ENCODE results near the gene FAM168B. TPM values are rescaled to one million over a fixed set of nuclear protein-coding genes. Genes with fewer than 3 reads are reported as not detected.

The FAM168B gene
- total RNA-seq, 1 experiment from 2014 or later = 79.6 TPM

DNA sequence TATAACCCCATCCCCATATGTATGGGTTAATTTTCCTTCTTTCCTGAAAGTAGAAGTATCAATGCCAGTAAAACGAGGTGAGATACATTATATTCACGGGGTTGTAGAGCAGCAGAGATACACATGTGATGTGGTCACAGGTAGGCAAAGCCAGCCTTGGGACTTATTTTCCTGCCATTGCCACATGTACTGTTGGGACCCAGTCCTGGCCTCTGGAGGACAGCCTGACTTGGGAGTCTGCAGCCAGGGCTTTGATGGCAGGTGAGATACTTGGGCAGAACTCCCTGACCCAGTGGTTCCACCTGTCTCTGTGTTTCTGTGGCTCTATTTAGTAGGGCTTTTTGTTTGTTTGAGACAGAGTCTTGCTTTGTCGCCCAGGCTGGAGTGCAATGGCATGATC is 29.9 kb upstream of the FAM168B start:
- no TSS peak for BruUV-seq (replicated peaks)

GRCh38 chr2:131122496-131122895 is 29.2 kb upstream of the FAM168B start:
- POLR2A ChIA-PET (ENCODE audit: unreplicated experiment) = no interaction called here
- CTCF ChIA-PET = no interaction called here
- H3K36me3 ChIP-seq (ENCODE audit: low read depth) = peaks cover 12% of the 10 kb centered on the region; the same call in 1 of the 2 replicates

More for the DNA sequence above, 29.9 kb upstream of the FAM168B start:
- Histone ChIP-seq H3K27me3 (ENCODE audit: insufficient read depth, low read depth) (no peaks in the 10 kb centered on the region), H3K4me2 (no peak overlapping the region), H2AFZ (no peak overlapping the region), H3K36me3 (ENCODE audit: low read depth) (peaks cover 19% of the 10 kb centered on the region; the same call in 1 of the 2 replicates), H3K27ac (no peak overlapping the region), H3F3A (ENCODE audit: insufficient read depth, low read depth) (no peaks in the 10 kb centered on the region), H3K9me3 (ENCODE audit: insufficient read depth, low read depth) (no peaks in the 10 kb centered on the region), H3K9me2 (ENCODE audit: insufficient read depth) (no peaks in the 10 kb centered on the region), H3K79me2 (ENCODE audit: low read depth) (peaks cover 47% of the 10 kb centered on the region), H3K4me1 (replicated peaks; ENCODE audit: insufficient read depth) (no peaks in the 10 kb centered on the region), H3K4me3 (no peak overlapping the region), H4K20me1 (ENCODE audit: insufficient read depth) (peaks cover 47% of the 10 kb centered on the region)
- no peak for DNase-seq
- TF ChIP-seq CTCF (conservative IDR thresholded peaks at IDR 0.05) = no peak
- TF ChIP-seq EZH2 (IDR thresholded peaks at IDR 0.05; ENCODE audit: low read depth) = no peak
- intact Hi-C loops (cut with micrococcal nuclease; ENCODE audit: unreplicated experiment) = no loop called here
- POLR2A ChIA-PET (ENCODE audit: unreplicated experiment) = no interaction called here
- CTCF ChIA-PET = no interaction called here

DNA sequence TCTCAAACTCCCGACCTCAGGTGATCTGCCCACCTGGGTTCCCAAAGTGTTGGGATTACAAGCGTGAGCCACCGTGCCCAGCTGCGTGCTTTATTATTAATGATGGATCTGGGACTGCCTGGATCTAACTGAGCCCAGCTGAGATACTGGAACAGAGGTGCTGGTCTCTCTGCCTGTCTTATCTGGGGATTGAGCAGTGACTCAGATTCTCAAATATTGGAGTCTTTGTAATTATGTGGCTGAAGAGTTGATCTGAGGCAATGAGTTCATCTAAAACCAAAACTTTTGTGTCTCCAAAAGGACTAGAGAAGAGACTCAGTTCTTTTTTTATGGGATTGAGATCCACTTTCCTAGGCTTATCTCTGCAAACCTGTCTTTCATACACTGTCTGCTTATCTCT is 28.2 kb upstream of the FAM168B start:
- H3K27me3 ChIP-seq (ENCODE audit: insufficient read depth, low read depth) = no peaks in the 10 kb centered on the region
- no peak for DNase-seq
- intact Hi-C loops (cut with micrococcal nuclease; ENCODE audit: unreplicated experiment) = no loop called here
- CTCF ChIA-PET = no interaction called here
- no peaks in the 10 kb centered on the region for H3K9me3 ChIP-seq (ENCODE audit: insufficient read depth, low read depth)
- no TSS peak for BruUV-seq (replicated peaks)
- POLR2A ChIA-PET (ENCODE audit: unreplicated experiment) = no interaction called here
- H3K4me2 ChIP-seq = no peak overlapping the region
- H3K27ac ChIP-seq = no peak overlapping the region
- no peaks in the 10 kb centered on the region for H3K9me2 ChIP-seq (ENCODE audit: insufficient read depth)
- H3K4me3 ChIP-seq = no peak overlapping the region
- H3K4me1 ChIP-seq (replicated peaks; ENCODE audit: insufficient read depth) = no peaks in the 10 kb centered on the region
- peaks cover 61% of the 10 kb centered on the region for H4K20me1 ChIP-seq (ENCODE audit: insufficient read depth)
- no peak for TF ChIP-seq CTCF (conservative IDR thresholded peaks at IDR 0.05)
- no peak for TF ChIP-seq EZH2 (IDR thresholded peaks at IDR 0.05; ENCODE audit: low read depth)
- H3F3A ChIP-seq (ENCODE audit: insufficient read depth, low read depth) = peaks cover 5% of the 10 kb centered on the region; the same call in 1 of the 2 replicates
- peaks cover 2% of the 10 kb centered on the region; the same call in 1 of the 2 replicates for H3K36me3 ChIP-seq (ENCODE audit: low read depth)
- H2AFZ ChIP-seq = no peak overlapping the region
- peaks cover 64% of the 10 kb centered on the region for H3K79me2 ChIP-seq (ENCODE audit: low read depth)

More at GRCh38 chr2:131122496-131122895, 29.2 kb upstream of the FAM168B start:
- DNase-seq = no peak
- Histone ChIP-seq H3K27me3 (ENCODE audit: insufficient read depth, low read depth) (no peaks in the 10 kb centered on the region), H3K4me3 (no peak overlapping the region), H3K79me2 (ENCODE audit: low read depth) (peaks cover 54% of the 10 kb centered on the region), H3K4me2 (no peak overlapping the region), H3F3A (ENCODE audit: insufficient read depth, low read depth) (peaks cover 1% of the 10 kb centered on the region; the same call in 1 of the 2 replicates), H4K20me1 (ENCODE audit: insufficient read depth) (peaks cover 53% of the 10 kb centered on the region), H2AFZ (no peak overlapping the region), H3K9me2 (ENCODE audit: insufficient read depth) (no peaks in the 10 kb centered on the region), H3K27ac (no peak overlapping the region), H3K9me3 (ENCODE audit: insufficient read depth, low read depth) (no peaks in the 10 kb centered on the region), H3K4me1 (replicated peaks; ENCODE audit: insufficient read depth) (no peaks in the 10 kb centered on the region)
- TF ChIP-seq CTCF (conservative IDR thresholded peaks at IDR 0.05) = no peak
- TF ChIP-seq EZH2 (IDR thresholded peaks at IDR 0.05; ENCODE audit: low read depth) = no peak
- BruUV-seq (replicated peaks) = no TSS peak
- intact Hi-C loops (cut with micrococcal nuclease; ENCODE audit: unreplicated experiment) = no loop called here
